DND-41 (cell line): ENCODE results near the gene LCN12.

ENCODE experiments used
- ATAC-seq: fragments of 200-7000 bp; cut with Tn5 transposase; 3 replicates; pipeline ENCODE4 v1.9.1; 2021; ENCODE audit warnings: low read depth; ENCODE audit not compliant: insufficient read depth
- DNase-seq: peaks from one replicate; pipeline ENCODE4 v3.0.0-alpha.2; 2020
- H2AFZ ChIP-seq: 2 replicates; pipeline ENCODE4 v1.6.0; 2012; ENCODE audit warnings: low read depth, low read length
- H3K27ac ChIP-seq: 2 replicates; pipeline ENCODE4 v1.5.1; 2012; ENCODE audit warnings: low read length, inconsistent platforms
- H3K27me3 ChIP-seq: fragments of 200-600 bp; sonication (generic); 2 replicates; pipeline ENCODE4 v1.6.0; 2012; ENCODE audit warnings: low read length, mild to moderate bottlenecking, inconsistent platforms; ENCODE audit not compliant: insufficient read depth, poor library complexity
- H3K36me3 ChIP-seq: 2 replicates; pipeline ENCODE4 v1.5.1; 2012; ENCODE audit warnings: low read length, inconsistent platforms; ENCODE audit not compliant: insufficient read depth
- H3K4me1 ChIP-seq: 2 replicates; pipeline ENCODE4 v1.5.1; 2012; ENCODE audit warnings: mild to moderate bottlenecking, low read length; ENCODE audit not compliant: insufficient read depth
- H3K4me2 ChIP-seq: 2 replicates; pipeline ENCODE4 v1.6.0; 2012; ENCODE audit warnings: mild to moderate bottlenecking, moderate library complexity, low read length, inconsistent platforms; ENCODE audit not compliant: insufficient read depth
- H3K4me3 ChIP-seq, 2 experiments: fragments of 200-600 bp in 1 of 2; shearing (Covaris generic) in 1 of 2; 2 replicates each; pipeline ENCODE4 v1.5.1; 2012 to 2016; ENCODE audit warnings: inconsistent platforms in 2 of 2, low read length in 2 of 2, mild to moderate bottlenecking in 2 of 2, low read depth in 1 of 2, moderate library complexity in 1 of 2
- H3K79me2 ChIP-seq: 2 replicates; pipeline ENCODE4 v1.6.0; 2012; ENCODE audit warnings: low read length, inconsistent platforms; ENCODE audit not compliant: insufficient read depth
- H3K9ac ChIP-seq: 2 replicates; pipeline ENCODE4 v1.6.0; 2012; ENCODE audit warnings: low read depth, mild to moderate bottlenecking, inconsistent platforms, low read length, moderate library complexity
- H3K9me3 ChIP-seq: 2 replicates; pipeline ENCODE4 v1.5.1; 2012; ENCODE audit warnings: low read length, moderate library complexity, mild to moderate bottlenecking, inconsistent platforms; ENCODE audit not compliant: insufficient read depth, severe bottlenecking
- H4K20me1 ChIP-seq: 2 replicates; pipeline ENCODE4 v1.6.0; 2012; ENCODE audit warnings: low read length; ENCODE audit not compliant: insufficient read depth
- EZH2 ChIP-seq: IDR thresholded peaks from 3 replicates; pipeline ENCODE4 v1.6.1; 2012; ENCODE audit warnings: borderline replicate concordance, low read depth, mild to moderate bottlenecking, moderate library complexity, low read length, inconsistent platforms; ENCODE audit not compliant: severe bottlenecking
- TF ChIP-seq, protein P1 (sequence below): IDR thresholded peaks from 2 replicates; pipeline ENCODE4 v1.5.1; 2012; ENCODE audit warnings: borderline replicate concordance, low read length, moderate library complexity, mild to moderate bottlenecking; ENCODE audit not compliant: poor library complexity, severe bottlenecking; ENCODE audit errors: extremely low read depth

Gene LCN12

DNA sequence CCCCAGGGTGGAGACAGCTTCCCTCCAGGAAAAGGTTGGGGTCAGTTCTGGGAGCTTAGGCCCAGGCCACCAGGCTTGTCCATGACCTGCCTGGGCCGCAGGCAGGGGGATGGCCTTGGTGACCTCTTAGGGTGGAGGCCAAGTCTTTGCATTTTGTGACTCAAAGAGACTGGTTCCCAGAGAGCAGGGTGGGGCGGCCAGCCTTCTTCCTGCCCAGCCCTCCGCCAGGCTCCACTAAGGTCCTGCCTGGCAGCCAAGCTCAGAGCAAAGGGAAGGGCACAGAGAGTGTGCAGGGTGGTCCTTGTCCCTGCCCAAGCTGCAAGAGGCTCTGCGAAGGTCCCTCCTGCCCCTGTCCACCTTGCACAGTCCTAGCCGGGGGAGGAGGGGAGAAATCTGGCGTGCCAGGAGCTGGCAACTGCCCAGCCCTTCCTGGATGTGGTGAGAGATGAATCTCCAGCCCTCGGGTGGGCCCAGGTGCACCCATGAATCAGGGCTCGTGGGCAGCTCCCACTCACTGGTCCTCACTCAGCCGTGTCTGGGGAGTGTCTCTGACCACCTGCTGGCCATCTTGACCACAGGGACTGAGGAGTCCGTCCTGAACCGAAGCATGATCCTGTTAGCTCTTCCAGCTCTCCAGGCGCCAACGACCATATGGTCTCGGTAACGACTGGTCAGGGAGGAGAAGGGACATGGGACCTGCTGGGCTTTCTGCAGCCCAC, 22.9 kb downstream of the LCN12 start:
- no peak overlapping the region for H3K9ac ChIP-seq
- ATAC-seq (no peak), DNase-seq (no peak)
- H3K4me2 ChIP-seq: no peak overlapping the region
- no peak for TF ChIP-seq EZH2
- TF ChIP-seq, protein P1, sequence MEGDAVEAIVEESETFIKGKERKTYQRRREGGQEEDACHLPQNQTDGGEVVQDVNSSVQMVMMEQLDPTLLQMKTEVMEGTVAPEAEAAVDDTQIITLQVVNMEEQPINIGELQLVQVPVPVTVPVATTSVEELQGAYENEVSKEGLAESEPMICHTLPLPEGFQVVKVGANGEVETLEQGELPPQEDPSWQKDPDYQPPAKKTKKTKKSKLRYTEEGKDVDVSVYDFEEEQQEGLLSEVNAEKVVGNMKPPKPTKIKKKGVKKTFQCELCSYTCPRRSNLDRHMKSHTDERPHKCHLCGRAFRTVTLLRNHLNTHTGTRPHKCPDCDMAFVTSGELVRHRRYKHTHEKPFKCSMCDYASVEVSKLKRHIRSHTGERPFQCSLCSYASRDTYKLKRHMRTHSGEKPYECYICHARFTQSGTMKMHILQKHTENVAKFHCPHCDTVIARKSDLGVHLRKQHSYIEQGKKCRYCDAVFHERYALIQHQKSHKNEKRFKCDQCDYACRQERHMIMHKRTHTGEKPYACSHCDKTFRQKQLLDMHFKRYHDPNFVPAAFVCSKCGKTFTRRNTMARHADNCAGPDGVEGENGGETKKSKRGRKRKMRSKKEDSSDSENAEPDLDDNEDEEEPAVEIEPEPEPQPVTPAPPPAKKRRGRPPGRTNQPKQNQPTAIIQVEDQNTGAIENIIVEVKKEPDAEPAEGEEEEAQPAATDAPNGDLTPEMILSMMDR: no peak
- no peaks in the 10 kb centered on the region for H3K79me2 ChIP-seq
- no peaks in the 10 kb centered on the region for H4K20me1 ChIP-seq
- no peaks in the 10 kb centered on the region for H3K4me1 ChIP-seq
- no peak overlapping the region for H2AFZ ChIP-seq
- H3K9me3 ChIP-seq: no peaks in the 10 kb centered on the region
- no peaks in the 10 kb centered on the region for H3K27me3 ChIP-seq
- no peaks in the 10 kb centered on the region for H3K36me3 ChIP-seq
- no peak overlapping the region for H3K4me3 ChIP-seq
- H3K27ac ChIP-seq: no peak overlapping the region

DNA sequence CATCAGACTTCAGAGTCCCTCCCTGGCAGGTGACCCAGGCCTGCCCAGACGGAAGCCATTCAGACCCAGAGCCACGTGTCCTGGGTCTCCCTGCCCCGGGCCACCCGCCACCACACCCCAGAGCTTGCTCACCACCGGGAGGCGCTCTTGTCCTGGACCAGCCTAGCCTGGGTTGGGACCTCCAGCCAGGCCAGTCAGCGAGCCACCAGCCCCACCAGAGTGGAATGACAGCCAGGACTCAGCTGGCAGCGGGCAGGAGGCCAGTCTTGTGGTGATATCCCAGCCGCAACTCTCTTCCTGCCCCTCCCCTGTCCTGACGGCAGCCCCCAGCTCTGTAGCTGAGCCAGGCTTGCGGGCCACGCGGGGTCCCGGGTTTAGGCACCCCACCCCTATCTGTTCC, 23.6 kb downstream of the LCN12 start:
- Histone ChIP-seq H3K27me3 (no peaks in the 10 kb centered on the region), H3K79me2 (no peaks in the 10 kb centered on the region), H3K4me2 (no peak overlapping the region), H2AFZ (no peak overlapping the region), H4K20me1 (no peaks in the 10 kb centered on the region), H3K36me3 (no peaks in the 10 kb centered on the region), H3K9me3 (no peaks in the 10 kb centered on the region), H3K9ac (no peak overlapping the region), H3K4me1 (no peaks in the 10 kb centered on the region), H3K4me3 (no peak overlapping the region), H3K27ac (no peak overlapping the region)
- ATAC-seq (no peak), DNase-seq (no peak)
- TF ChIP-seq, protein P1: peak; percentile 33
- TF ChIP-seq EZH2: no peak

DNA sequence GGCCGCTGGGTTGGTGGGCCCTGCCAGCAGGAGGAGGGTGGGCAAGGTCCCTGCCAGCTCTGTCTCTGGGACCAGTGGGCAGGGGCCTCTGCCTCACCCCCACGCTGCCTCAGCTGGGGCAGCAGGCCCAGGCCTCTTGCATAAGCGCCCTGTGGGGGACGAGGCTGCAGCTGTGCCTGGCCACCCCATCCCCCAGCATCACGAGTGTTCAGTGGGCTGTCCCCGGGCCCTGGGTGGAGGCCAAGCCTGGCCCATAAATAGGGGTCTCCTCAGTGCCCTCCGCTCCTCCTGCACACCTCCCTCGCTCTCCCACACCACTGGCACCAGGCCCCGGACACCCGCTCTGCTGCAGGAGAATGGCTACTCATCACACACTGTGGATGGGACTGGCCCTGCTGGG, 25.1 kb downstream of the LCN12 start, which contains the start of gene PTGDS:
PTGDS (plus strand) TSS at position 282 of the 400 bp plus-strand sequence; CDS start at position 357, 75 bp downstream.
- no peak within 1 kb of the TSS for H2AFZ ChIP-seq
- no peak for DNase-seq

More for the DNA sequence above, 25.1 kb downstream of the LCN12 start, which contains the start of gene PTGDS:
- no peak within 1 kb of the TSS for H3K4me2 ChIP-seq
- no peak within 1 kb of the TSS for H3K27ac ChIP-seq
- H3K27me3 ChIP-seq: no peaks in the 10 kb centered on the region
- no peaks in the 10 kb centered on the region for H3K36me3 ChIP-seq
- H3K4me3 ChIP-seq: no peak within 1 kb of the TSS
- no peaks in the 10 kb centered on the region for H3K4me1 ChIP-seq
- no peak within 1 kb of the TSS for H3K9ac ChIP-seq
- ATAC-seq: no peak
- H3K9me3 ChIP-seq: no peaks in the 10 kb centered on the region
- no peaks in the 10 kb centered on the region for H4K20me1 ChIP-seq
- TF ChIP-seq, protein P1: no peak
- no peak for TF ChIP-seq EZH2
- no peaks in the 10 kb centered on the region for H3K79me2 ChIP-seq
